HAP-1 (cell line): ENCODE measurements around the gene FAM163B.

Experiments
- DNase-seq, 2 experiments: peaks; one replicate each; pipeline ENCODE4 v3.0.0-alpha.2; 2016 to 2020; ENCODE audit warnings: low spot score in 2 of 2
- H3K27me3 ChIP-seq: fragments of 250-450 bp; sonication (Bioruptor Pico); 2 replicates; pipeline ENCODE4 v1.5.1; 2020; ENCODE audit warnings: low read depth, mild to moderate bottlenecking, moderate library complexity
- H3K36me3 ChIP-seq: fragments of 250-450 bp; sonication (Bioruptor Pico); replicated peaks from 2 replicates; pipeline ENCODE4 v1.5.1; 2020; ENCODE audit warnings: mild to moderate bottlenecking
- H3K4me1 ChIP-seq: fragments of 250-450 bp; sonication (Bioruptor Pico); 2 replicates; pipeline ENCODE4 v1.5.1; 2020; ENCODE audit warnings: mild to moderate bottlenecking
- H3K4me3 ChIP-seq: fragments of 250-450 bp; sonication (Bioruptor Pico); 2 replicates; pipeline ENCODE4 v1.5.1; 2020; ENCODE audit warnings: mild to moderate bottlenecking, moderate library complexity
- H3K9me3 ChIP-seq: fragments of 250-450 bp; sonication (Bioruptor Pico); 2 replicates; pipeline ENCODE4 v1.5.1; 2020; ENCODE audit warnings: mild to moderate bottlenecking, moderate library complexity
- in situ Hi-C: fragments of 300-500 bp; cut with MboI; formaldehyde crosslinking; loops from 3 replicates; pipeline ENCODE4 v1.14.3; 2020; ENCODE audit warnings: low sequenced_read_pairs, inconsistent platforms, mixed read lengths

FAM163B gene

DNA sequence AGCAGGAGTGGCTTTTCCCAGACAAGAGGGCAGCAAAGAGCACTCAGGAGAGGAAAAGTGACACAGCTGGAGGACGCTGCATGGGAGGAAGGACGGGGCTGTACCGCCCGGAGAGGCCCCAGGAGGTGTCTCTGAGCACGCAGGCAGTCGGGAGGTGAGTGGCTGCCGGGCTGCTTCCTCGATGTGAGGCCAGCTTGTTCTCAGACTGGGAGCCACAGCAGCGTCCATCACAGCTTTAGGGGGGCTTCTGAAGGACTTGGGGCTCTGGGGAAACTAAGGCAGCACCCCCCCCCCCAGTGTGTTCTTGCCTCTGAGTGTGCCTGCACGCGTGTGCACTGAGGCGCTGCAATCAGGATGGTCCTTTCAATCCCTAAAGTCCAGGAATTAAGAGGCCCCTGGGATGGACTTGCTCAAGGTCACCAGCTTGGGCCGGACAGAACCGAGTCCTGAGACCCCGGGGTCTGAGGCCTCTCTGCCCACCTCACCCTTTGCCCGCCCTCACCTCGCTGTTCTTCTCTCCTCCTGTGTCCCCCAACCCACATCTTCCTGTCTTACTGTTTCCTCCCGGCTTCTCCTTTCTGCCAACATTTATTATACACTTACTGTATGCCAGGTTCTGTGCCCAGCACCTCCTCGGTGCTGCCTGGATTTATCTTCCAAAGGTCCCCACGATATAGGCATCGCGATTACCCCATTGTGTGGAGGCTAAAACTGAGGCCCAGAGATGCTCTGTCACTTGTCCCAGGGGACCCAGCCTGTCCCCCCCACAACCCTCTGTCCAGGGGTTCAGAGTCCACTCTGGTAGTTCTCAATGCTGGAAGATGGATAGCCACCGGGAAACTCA lies 32.9 kb downstream of the FAM163B start:
- no peaks in the 10 kb centered on the region for H3K9me3 ChIP-seq
- H3K4me1 ChIP-seq: no peaks in the 10 kb centered on the region
- in situ Hi-C loops: no loop called here
- no peak overlapping the region for H3K4me3 ChIP-seq
- peaks cover 27% of the 10 kb centered on the region for H3K27me3 ChIP-seq
- no peak for DNase-seq
- H3K36me3 ChIP-seq: no peaks in the 10 kb centered on the region

DNA sequence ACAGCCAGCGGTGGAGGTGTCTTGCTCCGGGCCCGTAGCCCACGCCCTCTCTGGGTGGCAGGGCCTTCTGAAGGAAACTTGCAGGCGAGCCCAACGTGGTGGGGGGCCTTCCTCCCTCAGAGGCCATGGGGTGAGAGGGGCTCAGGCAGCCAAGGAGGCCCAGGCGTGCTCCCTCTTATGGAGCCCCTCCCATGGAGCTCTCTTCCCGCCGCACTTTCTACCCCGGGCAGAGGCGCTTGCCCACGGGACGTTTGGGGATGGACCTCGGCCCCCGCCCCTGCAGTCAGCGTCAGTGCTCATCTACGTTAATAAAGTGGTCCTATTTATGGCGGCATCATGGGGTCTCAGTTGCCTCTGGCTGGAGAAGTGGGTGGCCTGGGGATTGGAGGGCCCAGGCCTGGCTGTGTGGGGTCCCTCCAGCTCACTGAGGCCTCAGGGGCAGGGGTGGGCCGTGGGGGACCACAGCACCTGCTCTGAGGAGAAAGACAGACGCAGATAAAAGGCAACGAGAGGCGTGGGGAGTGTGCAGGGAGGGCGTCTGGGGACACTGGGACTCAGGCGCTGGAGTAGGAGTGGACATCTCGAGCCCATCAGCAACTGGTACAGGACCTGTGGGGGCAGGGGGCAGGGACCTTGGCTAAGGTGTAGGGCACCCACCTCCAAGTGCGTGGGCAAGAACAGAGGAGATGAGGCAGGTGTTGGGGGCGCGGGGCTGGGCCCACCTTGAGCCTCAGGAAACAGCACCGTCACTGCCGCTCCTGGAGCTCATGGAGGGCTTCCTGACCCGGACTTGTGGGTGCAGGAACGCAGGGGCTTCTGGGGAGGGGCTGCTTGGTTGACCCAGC lies 33.8 kb downstream of the FAM163B start:
- Histone ChIP-seq H3K27me3 (peaks cover 23% of the 10 kb centered on the region; the same call in 1 of the 2 replicates), H3K36me3 (no peaks in the 10 kb centered on the region), H3K4me1 (no peaks in the 10 kb centered on the region), H3K9me3 (no peaks in the 10 kb centered on the region), H3K4me3 (no peak overlapping the region)
- no peak for DNase-seq
- in situ Hi-C loops: no loop called here

DNA sequence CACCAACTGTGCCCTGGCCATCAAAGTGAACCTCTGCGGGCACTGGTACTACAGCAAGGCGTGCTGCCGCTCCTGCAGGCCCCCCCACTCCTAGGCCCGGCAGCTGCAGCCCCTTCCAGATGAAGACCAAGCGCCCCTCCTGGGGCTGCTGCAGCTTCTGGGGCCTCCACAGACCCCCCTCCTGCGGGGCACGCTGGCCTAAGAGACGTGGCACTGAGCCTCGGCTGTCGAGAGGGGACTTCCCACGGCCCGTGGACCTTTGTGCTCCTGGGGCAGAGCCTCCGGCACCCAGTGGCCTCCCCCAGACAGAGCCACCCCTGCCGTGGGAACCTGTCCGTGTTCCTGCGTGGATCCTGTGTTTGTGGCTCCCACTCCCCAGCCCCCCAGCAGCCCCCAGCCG lies 34.4 kb downstream of the FAM163B start:
- H3K4me1 ChIP-seq: no peaks in the 10 kb centered on the region
- in situ Hi-C loops: no loop called here
- peaks cover 20% of the 10 kb centered on the region for H3K27me3 ChIP-seq
- no peak overlapping the region for H3K4me3 ChIP-seq
- DNase-seq: no peak
- H3K9me3 ChIP-seq: no peaks in the 10 kb centered on the region
- H3K36me3 ChIP-seq: no peaks in the 10 kb centered on the region

DNA sequence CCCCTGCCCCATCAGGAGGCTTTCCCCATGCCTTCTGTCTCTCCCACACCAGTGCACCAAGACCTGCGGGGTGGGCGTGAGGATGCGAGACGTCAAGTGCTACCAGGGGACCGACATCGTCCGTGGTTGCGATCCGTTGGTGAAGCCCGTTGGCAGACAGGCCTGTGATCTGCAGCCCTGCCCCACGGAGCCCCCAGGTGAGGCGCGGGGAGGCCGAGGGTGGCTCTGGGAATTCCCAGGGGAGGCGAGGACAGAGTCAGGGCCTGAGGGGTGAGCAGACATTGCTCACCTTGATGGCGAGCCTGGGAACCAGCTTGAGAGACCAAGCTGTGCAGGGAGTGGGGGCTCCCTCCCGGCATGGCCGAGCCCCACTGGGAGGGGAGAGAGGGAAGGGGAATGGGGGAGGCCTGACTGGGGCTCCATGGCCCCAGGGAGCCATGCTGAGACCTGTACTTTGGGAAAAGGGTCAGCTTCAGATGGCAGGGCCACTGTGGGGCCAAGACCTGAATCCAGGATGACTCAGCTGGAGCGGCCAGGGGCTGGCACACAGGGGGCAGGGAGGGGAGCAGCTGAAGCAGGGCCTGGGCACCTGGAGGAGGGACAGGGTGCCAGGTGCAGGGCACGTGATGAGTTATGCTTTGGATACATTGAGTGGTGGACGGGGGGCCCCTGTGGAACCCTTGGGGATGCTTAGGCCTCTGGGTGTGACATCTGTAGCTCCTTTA lies 35.2 kb downstream of the FAM163B start:
- Histone ChIP-seq H3K4me3 (no peak overlapping the region), H3K9me3 (no peaks in the 10 kb centered on the region), H3K4me1 (no peaks in the 10 kb centered on the region), H3K27me3 (peaks cover 13% of the 10 kb centered on the region), H3K36me3 (no peaks in the 10 kb centered on the region)
- DNase-seq: no peak
- in situ Hi-C loops: no loop called here

DNA sequence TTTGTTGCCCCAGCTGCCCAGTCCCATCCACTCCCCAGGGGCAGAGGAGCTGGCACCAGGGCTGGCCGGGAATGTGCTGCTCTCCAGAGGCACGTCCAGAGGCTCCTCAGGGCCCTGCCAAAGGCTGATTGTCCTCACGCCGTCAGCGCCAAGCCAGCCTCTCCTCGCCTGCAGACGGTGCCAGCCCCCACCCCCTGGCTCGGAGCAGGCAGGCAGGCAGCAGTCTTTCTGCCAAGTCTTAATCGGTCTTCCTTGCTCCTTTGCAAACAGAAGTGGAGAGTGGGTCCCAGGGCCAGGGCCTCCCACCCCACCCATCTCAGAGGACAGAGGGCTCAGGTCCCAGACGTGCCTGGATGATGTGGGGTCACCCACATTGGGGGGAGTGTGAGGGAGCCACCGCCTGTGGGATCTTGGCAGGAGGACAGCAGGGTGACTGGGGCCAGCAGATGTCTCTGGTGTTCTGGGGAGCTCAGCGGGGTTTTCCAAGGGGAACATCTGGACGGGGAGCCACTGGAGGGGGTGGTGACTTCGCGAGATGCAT lies 36.3 kb downstream of the FAM163B start:
- H3K9me3 ChIP-seq: no peaks in the 10 kb centered on the region
- DNase-seq: no peak
- no peak overlapping the region for H3K4me3 ChIP-seq
- H3K27me3 ChIP-seq: peaks cover 7% of the 10 kb centered on the region
- no peaks in the 10 kb centered on the region for H3K36me3 ChIP-seq
- no peaks in the 10 kb centered on the region for H3K4me1 ChIP-seq
- in situ Hi-C loops: no loop called here

DNA sequence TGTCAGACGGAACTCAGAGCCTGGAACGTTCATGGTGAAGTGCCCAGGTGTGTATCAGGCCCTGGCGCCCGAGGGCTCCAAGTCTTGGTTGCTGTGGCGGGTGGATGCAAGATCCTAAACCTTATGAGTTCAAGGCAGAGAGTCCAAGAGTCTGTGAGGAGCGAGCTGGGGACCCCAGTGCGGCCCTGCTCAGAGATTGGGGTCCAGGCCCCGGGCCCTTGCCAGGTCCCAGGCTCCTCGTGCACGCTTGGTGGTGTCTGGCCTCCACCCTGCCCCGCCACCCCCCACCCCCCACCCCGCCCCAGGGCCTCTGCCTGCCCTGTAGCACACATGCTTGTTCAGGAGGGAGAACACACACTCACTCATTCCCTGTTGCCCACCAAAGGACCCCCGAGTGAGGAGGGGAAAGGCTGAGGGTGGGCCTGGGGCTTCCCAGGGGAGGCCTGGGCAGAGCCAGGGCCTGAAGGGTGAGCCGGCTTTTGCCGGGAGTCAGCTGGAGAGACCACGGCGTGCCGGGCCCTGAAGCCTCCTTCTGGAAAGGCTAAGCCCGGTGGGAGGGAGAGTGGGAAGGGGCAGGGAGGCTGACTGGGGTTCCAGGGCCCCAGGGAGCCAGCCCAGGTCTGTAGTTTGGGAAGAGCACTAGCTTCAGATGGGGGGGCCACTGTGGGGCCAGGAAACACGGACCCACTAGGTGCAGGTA lies 37.1 kb downstream of the FAM163B start:
- DNase-seq: no peak
- no peaks in the 10 kb centered on the region for H3K4me1 ChIP-seq
- no peaks in the 10 kb centered on the region; the same call in 1 of the 2 replicates for H3K27me3 ChIP-seq
- H3K36me3 ChIP-seq: no peaks in the 10 kb centered on the region
- in situ Hi-C loops: no loop called here
- H3K4me3 ChIP-seq: no peak overlapping the region
- H3K9me3 ChIP-seq: no peaks in the 10 kb centered on the region

DNA sequence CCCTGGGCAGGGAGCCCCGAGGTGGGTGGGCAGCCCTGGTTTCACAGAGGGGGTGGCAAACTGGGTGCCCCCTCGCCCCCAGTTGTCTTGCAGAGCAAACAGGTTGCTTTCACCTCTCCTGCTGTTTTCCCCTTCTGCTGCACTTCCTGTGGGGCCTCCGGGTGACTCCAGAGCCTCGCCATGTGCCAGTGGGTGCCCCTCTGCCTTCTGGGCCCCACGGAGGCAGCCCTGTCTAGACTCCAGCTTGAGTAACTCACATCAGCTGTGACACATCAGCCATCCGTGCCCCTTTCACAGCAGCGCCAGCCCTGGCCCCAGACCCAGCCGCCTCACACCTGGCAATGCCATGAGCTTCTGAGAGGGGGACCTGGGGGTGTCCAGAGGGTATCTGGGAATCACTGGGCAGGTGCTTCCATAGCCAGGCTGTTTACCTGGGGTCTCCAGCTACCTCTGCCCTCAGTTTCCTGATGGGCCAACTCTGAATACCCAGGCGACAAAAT lies 37.7 kb downstream of the FAM163B start:
- in situ Hi-C loops: no loop called here
- no peak overlapping the region for H3K4me3 ChIP-seq
- no peaks in the 10 kb centered on the region; the same call in 1 of the 2 replicates for H3K27me3 ChIP-seq
- no peak for DNase-seq
- H3K4me1 ChIP-seq: no peaks in the 10 kb centered on the region
- H3K9me3 ChIP-seq: no peaks in the 10 kb centered on the region
- no peaks in the 10 kb centered on the region for H3K36me3 ChIP-seq

DNA sequence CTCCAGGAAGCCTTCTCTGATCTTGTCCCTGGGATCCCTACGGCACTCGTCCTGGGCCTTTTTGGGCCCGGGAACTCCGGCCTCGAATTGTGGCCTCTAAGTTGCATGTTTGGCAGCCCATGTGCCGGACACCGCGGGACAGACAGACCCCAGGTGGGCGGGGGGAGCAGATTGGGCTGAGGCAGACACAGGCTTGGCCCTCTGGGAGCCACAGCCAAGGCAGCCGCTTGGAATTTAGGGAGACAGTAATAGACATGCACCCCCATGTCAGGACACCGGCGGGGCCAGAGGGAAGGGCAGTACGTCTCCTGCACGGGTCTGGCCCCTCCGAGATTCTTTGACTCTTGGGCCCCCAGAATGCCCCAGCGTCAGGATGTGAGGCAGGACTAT lies 38.5 kb downstream of the FAM163B start:
- H3K4me1 ChIP-seq: no peaks in the 10 kb centered on the region
- in situ Hi-C loops: no loop called here

DNA sequence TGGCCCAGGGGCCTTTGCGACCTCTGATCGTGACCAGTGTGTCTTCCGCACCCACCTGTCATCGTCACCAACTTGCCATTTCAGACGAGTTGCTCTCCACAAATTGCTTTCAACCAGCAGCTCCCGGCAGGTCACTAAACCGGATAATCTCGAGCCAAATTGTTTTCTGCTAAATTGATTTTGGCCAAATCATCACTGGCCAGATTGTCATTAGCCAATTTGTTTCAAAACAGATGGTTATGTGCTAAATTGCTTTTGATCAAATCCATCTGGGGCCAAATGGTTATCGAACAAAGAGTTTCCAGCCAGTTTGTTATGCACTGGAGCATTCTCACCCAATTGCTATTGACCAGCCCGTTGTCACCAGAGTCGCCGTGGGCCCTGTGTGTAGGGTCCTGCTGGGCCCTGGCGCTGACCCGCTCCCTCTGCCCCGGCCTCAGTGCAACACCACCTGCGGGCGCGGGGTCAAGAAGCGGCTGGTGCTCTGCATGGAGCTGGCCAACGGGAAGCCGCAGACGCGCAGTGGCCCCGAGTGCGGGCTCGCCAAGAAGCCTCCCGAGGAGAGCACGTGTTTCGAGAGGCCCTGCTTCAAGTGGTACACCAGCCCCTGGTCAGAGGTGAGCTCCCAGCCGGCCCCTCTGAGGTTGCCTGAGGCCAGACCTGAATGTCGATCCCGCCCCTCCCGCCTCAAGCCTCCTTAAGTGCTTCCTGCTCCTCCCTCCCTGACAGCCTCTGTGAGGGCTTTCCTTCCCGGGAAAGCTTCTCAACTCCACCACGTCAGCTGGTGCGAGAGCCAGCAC lies 39.1 kb downstream of the FAM163B start:
- Histone ChIP-seq H3K4me3 (no peak overlapping the region), H3K4me1 (no peaks in the 10 kb centered on the region), H3K36me3 (no peaks in the 10 kb centered on the region), H3K27me3 (no peaks in the 10 kb centered on the region; the same call in 1 of the 2 replicates), H3K9me3 (no peaks in the 10 kb centered on the region)
- no peak for DNase-seq
- in situ Hi-C loops: no loop called here

More for the DNA sequence above, 38.5 kb downstream of the FAM163B start:
- H3K36me3 ChIP-seq: no peaks in the 10 kb centered on the region
- no peaks in the 10 kb centered on the region for H3K9me3 ChIP-seq
- no peak for DNase-seq
- H3K27me3 ChIP-seq: no peaks in the 10 kb centered on the region; the same call in 1 of the 2 replicates
- no peak overlapping the region for H3K4me3 ChIP-seq

DNA sequence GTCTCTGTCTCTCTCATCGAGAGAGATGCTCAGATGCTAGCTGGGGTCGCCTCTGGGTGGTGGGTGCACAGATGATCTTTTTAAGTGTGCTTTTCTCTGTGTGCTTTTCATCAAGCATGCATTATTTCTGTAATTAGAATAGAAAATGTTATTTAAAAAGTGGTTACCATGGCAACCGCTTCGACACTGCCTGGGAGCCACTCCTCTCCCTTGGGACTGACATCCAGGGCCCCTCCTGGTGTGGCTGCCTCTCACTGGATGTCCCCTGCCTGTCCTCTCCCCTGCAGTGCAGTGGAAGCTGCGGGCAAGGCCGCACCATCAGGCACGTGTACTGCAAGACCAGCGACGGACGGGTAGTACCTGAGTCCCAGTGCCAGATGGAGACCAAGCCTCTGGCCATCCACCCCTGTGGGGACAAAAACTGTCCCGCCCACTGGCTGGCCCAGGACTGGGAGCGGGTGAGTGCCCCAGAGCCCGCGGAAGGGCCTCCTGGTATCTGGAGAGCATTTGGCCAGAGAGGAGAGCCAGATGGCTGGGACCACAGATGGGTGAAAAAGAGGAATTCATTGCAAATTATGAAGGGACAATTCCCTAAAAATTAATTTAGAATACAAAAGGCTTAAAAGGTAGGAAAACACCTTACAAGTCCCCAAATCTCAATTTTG lies 39.9 kb downstream of the FAM163B start:
- H3K27me3 ChIP-seq: no peaks in the 10 kb centered on the region; the same call in 1 of the 2 replicates
- no peaks in the 10 kb centered on the region for H3K36me3 ChIP-seq
- no peaks in the 10 kb centered on the region for H3K9me3 ChIP-seq
- no peaks in the 10 kb centered on the region for H3K4me1 ChIP-seq
- no peak overlapping the region for H3K4me3 ChIP-seq
- DNase-seq: no peak
- in situ Hi-C loops: no loop called here

DNA sequence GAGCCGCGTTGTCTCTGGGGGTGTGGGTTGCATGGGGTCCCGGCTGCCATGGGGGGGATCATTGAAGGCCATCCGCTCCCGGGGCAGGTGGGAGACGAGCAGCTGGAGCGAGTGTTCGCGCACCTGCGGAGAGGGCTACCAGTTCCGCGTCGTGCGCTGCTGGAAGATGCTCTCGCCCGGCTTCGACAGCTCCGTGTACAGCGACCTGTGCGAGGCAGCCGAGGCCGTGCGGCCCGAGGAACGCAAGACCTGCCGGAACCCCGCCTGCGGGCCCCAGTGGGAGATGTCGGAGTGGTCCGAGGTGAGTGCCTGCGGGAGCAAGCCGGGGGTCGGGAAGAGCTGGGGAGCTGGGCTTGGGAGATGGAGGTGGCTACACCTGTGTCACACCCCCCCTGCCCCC lies 41.0 kb downstream of the FAM163B start:
- Histone ChIP-seq H3K4me1 (no peaks in the 10 kb centered on the region), H3K27me3 (no peaks in the 10 kb centered on the region; the same call in 1 of the 2 replicates), H3K36me3 (no peaks in the 10 kb centered on the region), H3K4me3 (no peak overlapping the region), H3K9me3 (no peaks in the 10 kb centered on the region)
- DNase-seq: no peak
- in situ Hi-C loops: no loop called here

DNA sequence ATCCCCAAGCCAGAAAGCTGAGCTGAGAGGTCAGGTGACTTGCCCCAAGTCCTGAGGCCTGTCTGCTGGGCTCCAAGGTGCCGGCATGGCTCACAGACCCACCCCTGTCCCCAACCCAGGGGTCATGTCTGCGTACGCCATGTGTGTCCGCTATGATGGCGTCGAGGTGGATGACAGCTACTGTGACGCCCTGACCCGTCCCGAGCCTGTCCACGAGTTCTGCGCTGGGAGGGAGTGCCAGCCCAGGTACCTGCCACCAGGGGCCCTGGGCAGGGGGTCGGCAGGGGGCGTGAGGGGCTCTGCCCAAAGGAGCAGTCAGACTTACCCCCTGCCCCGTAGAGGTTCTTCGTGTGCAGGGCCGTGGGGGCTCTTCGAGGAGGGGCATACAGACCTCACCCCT lies 42.4 kb downstream of the FAM163B start:
- Histone ChIP-seq H3K9me3 (no peaks in the 10 kb centered on the region), H3K4me3 (no peak overlapping the region), H3K4me1 (no peaks in the 10 kb centered on the region), H3K36me3 (no peaks in the 10 kb centered on the region), H3K27me3 (no peaks in the 10 kb centered on the region; the same call in 1 of the 2 replicates)
- DNase-seq: no peak
- in situ Hi-C loops: no loop called here
